ENCODE data around the gene CALR.
A peak's percentile ranks its signal among the peaks of the same experiment; 100 is the strongest.

DNA sequence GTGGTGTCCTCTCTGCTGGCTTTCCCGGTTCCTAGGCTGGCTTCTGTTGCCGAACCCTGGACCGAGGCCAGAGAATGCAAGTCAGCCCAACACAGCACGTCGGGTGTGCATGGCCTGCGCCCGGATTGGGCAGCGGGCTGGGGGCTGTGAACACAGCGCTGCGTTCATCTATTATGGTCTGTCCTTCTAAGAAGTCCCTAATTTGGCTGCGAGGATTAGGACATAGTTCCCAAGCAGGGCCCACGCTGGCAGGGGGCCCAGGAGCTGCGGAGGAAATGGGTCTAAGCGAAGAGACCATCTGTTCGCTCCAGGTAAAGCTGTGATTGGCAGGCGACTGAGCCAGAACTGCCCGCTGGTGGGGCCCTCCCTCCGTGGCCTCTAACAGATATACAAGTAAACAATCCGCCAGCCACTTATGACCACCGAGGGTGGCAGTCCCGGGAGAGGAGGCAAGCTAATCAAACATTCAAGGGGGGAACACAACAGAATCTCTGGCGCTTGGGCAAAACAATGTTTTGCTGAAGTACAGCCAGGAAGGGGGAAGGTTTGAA is 25.3 kb upstream of the CALR start:
- TF ChIP-seq, protein P1, sequence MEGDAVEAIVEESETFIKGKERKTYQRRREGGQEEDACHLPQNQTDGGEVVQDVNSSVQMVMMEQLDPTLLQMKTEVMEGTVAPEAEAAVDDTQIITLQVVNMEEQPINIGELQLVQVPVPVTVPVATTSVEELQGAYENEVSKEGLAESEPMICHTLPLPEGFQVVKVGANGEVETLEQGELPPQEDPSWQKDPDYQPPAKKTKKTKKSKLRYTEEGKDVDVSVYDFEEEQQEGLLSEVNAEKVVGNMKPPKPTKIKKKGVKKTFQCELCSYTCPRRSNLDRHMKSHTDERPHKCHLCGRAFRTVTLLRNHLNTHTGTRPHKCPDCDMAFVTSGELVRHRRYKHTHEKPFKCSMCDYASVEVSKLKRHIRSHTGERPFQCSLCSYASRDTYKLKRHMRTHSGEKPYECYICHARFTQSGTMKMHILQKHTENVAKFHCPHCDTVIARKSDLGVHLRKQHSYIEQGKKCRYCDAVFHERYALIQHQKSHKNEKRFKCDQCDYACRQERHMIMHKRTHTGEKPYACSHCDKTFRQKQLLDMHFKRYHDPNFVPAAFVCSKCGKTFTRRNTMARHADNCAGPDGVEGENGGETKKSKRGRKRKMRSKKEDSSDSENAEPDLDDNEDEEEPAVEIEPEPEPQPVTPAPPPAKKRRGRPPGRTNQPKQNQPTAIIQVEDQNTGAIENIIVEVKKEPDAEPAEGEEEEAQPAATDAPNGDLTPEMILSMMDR (IDR thresholded peaks at IDR 0.05) = no peak
- TF ChIP-seq POLR2A (IDR thresholded peaks at IDR 0.05) = no peak
- TF ChIP-seq POLR2AphosphoS5 (IDR thresholded peaks at IDR 0.05) = peak; percentile 60
- no peak for TF ChIP-seq EP300 (IDR thresholded peaks at IDR 0.05)
